Measurements from ENCODE around the gene KLK7.

Gene KLK7

DNA sequence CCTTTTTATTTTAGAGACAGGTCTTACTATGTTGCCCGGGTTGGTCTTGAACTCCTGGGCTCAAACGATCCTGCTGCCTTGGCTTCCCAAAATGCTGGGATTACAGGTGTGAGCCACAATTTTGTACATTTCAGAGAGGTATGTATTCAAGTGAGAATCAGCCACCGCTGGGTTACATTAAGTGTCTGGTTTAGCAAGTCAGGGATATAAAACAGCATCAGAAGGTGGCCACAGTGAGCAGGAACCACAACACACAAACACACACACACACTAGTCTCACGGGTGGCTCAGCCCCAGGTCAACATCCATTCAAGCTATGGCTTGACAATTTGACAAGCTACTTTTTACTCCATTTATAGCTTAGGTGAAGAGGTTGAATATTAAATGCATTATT lies 51.0 kb downstream of the KLK7 start:
- no peak for DNase-seq (ENCODE audit: low read depth)
- in situ Hi-C loops (cut with HindIII; ENCODE audit: low sequenced_read_pairs) = no loop called here
- H3K4me3 ChIP-seq (ENCODE audit: low read depth, low read length) = no peak overlapping the region
- TF ChIP-seq, protein P1, sequence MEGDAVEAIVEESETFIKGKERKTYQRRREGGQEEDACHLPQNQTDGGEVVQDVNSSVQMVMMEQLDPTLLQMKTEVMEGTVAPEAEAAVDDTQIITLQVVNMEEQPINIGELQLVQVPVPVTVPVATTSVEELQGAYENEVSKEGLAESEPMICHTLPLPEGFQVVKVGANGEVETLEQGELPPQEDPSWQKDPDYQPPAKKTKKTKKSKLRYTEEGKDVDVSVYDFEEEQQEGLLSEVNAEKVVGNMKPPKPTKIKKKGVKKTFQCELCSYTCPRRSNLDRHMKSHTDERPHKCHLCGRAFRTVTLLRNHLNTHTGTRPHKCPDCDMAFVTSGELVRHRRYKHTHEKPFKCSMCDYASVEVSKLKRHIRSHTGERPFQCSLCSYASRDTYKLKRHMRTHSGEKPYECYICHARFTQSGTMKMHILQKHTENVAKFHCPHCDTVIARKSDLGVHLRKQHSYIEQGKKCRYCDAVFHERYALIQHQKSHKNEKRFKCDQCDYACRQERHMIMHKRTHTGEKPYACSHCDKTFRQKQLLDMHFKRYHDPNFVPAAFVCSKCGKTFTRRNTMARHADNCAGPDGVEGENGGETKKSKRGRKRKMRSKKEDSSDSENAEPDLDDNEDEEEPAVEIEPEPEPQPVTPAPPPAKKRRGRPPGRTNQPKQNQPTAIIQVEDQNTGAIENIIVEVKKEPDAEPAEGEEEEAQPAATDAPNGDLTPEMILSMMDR (IDR thresholded peaks at IDR 0.05; ENCODE audit: low read depth, low read length, missing control alignments) = no peak

DNA sequence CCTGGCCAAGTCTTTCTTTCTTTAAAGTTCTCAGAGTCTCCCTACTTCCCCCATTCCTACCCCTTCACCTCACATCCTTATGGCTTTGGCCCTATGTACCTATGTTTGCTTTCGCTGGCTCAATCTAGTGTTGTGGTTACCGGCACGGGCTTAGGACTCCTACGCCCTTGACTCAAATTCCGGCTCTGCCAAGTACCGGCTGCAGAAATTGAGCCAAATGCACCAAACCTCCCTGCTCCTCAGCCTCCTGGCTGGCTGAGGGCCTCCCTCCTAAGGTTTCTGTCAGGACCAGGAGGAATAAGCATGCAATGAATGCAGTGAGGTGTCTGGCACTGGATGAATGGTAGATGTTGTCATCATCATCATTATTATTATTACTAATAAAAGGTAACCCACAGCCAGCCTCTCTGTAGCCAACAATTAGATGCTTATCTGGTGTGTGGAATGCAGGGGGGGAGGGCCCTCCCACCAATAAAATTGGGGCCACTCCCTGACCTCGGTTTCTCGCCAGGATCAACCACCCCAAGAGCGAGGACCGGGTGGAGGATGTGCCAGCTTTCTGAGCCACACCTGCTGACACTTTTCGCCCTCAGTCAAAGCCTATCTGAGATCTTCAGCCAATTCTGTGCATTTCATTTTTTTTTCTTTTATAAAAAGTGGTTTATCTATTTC lies 51.6 kb downstream of the KLK7 start:
- no peak for DNase-seq (ENCODE audit: low read depth)
- TF ChIP-seq, protein P1 (IDR thresholded peaks at IDR 0.05; ENCODE audit: low read depth, low read length, missing control alignments) = no peak
- H3K4me3 ChIP-seq (ENCODE audit: low read depth, low read length) = no peak overlapping the region
- in situ Hi-C loops (cut with HindIII; ENCODE audit: low sequenced_read_pairs) = no loop called here

DNA sequence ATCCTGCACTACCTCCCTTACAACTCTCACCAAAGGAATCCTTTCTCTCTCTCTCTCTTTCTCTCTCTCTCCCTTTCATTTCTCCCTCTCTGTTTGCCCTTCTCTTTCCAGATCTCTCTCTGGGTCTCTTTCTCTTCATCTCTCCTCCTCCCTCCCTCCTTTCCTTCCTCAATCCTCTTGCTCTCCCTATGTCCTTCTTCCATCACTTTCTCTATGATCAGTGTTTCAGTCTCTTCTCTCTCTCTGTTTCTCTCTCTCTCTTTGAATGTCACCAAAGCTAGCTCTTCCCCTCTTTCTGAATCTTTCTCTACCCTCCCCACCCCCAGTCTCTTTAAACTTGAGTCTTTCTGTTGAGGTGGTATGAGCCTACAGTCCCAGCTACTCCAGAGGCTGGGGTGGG lies 52.7 kb downstream of the KLK7 start:
- in situ Hi-C loops (cut with HindIII; ENCODE audit: low sequenced_read_pairs) = no loop called here
- DNase-seq (ENCODE audit: low read depth) = no peak
- TF ChIP-seq, protein P1 (IDR thresholded peaks at IDR 0.05; ENCODE audit: low read depth, low read length, missing control alignments) = no peak
- H3K4me3 ChIP-seq (ENCODE audit: low read depth, low read length) = no peak overlapping the region

DNA sequence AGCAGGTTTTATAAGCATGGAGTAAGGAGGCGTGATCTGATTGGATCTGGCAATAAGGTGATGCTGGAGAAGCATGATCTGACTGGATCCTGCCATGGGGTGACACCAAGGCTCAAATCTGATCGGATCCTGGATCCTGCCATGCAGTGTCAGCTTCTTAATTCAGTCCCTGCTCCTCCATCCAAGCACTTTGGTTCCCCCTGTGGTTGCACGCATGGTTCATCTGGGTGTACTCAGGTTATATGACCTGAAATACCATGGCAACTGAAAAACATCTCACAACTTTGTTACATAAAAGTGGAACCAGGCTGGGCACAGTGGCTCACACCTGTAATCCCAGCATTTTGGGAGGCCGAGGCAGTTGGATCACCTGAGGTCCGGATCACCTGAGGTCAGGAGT lies 54.9 kb downstream of the KLK7 start:
- in situ Hi-C loops (cut with HindIII; ENCODE audit: low sequenced_read_pairs) = no loop called here
- no peak overlapping the region for H3K4me3 ChIP-seq (ENCODE audit: low read depth, low read length)
- TF ChIP-seq, protein P1 (IDR thresholded peaks at IDR 0.05; ENCODE audit: low read depth, low read length, missing control alignments) = no peak
- no peak for DNase-seq (ENCODE audit: low read depth)

All from astrocyte of the cerebellum (primary cell).